Loucy (cell line): ENCODE data around the gene LGALS14.

Experiments used
- H2AFZ ChIP-seq: fragments of 200-600 bp; sonication (generic); 2 replicates; pipeline ENCODE4 v1.6.0; 2016; ENCODE audit warnings: antibody characterized with exemption, mild to moderate bottlenecking, low read length, moderate library complexity
- H3F3A ChIP-seq: fragments of 200-600 bp; 2 replicates; pipeline ENCODE4 v1.6.0; 2016; ENCODE audit warnings: antibody characterized with exemption, low read depth, mild to moderate bottlenecking
- H3K27me3 ChIP-seq: fragments of 200-600 bp; sonication (generic); 2 replicates; pipeline ENCODE4 v1.6.1; 2014; ENCODE audit warnings: low read length, mild to moderate bottlenecking; ENCODE audit not compliant: insufficient read depth, poor library complexity, severe bottlenecking
- H3K36me3 ChIP-seq: fragments of 200-600 bp; sonication (generic); 2 replicates; pipeline ENCODE4 v1.6.1; 2016; ENCODE audit warnings: low read length; ENCODE audit not compliant: insufficient read depth
- H3K4me1 ChIP-seq: fragments of 200-600 bp; sonication (generic); 2 replicates; pipeline ENCODE4 v1.5.1; 2014; ENCODE audit warnings: low read length, mild to moderate bottlenecking; ENCODE audit not compliant: insufficient read depth, poor library complexity, severe bottlenecking
- H3K4me2 ChIP-seq: fragments of 200-600 bp; sonication (generic); 2 replicates; pipeline ENCODE4 v1.6.0; 2014; ENCODE audit warnings: antibody characterized with exemption, low read length, low read depth, mild to moderate bottlenecking; ENCODE audit not compliant: poor library complexity, severe bottlenecking
- H3K4me3 ChIP-seq: fragments of 200-600 bp; sonication (generic); 2 replicates; pipeline ENCODE4 v1.5.1; 2014; ENCODE audit warnings: low read length, mild to moderate bottlenecking, mixed read lengths; ENCODE audit not compliant: poor library complexity, severe bottlenecking
- H3K79me2 ChIP-seq: fragments of 200-600 bp; sonication (generic); 2 replicates; pipeline ENCODE4 v1.6.1; 2014; ENCODE audit warnings: low read length; ENCODE audit not compliant: insufficient read depth
- H3K9ac ChIP-seq: fragments of 200-600 bp; sonication (generic); 2 replicates; pipeline ENCODE4 v1.6.0; 2014; ENCODE audit warnings: mild to moderate bottlenecking, low read depth, low read length, moderate library complexity; ENCODE audit not compliant: poor library complexity, severe bottlenecking
- H3K9me2 ChIP-seq: fragments of 200-600 bp; sonication (generic); replicated peaks from 2 replicates; pipeline ENCODE4 v1.6.1; 2016; ENCODE audit warnings: low read depth, low read length, mixed read lengths
- H3K9me3 ChIP-seq: fragments of 200-600 bp; sonication (generic); 2 replicates; pipeline ENCODE4 v1.6.1; 2014; ENCODE audit warnings: mild to moderate bottlenecking, antibody characterized with exemption, low read length, low read depth; ENCODE audit not compliant: insufficient read depth
- H4K20me1 ChIP-seq: fragments of 200-600 bp; sonication (generic); 2 replicates; pipeline ENCODE4 v1.6.0; 2014; ENCODE audit warnings: antibody characterized with exemption, low read length, mild to moderate bottlenecking; ENCODE audit not compliant: insufficient read depth, poor library complexity, severe bottlenecking
- CTCF ChIP-seq: fragments of 200-600 bp; sonication (generic); conservative IDR thresholded peaks from 2 replicates; pipeline ENCODE4 v1.5.1; 2014; ENCODE audit warnings: mild to moderate bottlenecking, antibody characterized with exemption, low read length
- EZH2phosphoT487 ChIP-seq: fragments of 200-600 bp; IDR thresholded peaks from 2 replicates; pipeline ENCODE4 v1.6.1; 2018; ENCODE audit warnings: antibody characterized with exemption, mild to moderate bottlenecking, moderate library complexity, borderline replicate concordance

LGALS14 gene

GRCh38 chr19:39735688-39736087 lies 31.4 kb downstream of the LGALS14 start:
- no peaks in the 10 kb centered on the region for H3K27me3 ChIP-seq
- H3K4me2 ChIP-seq: no peak overlapping the region
- H3K4me1 ChIP-seq: no peaks in the 10 kb centered on the region
- no peaks in the 10 kb centered on the region for H3K36me3 ChIP-seq
- no peaks in the 10 kb centered on the region for H3K9me2 ChIP-seq
- H2AFZ ChIP-seq: no peak overlapping the region
- H3K9me3 ChIP-seq: no peaks in the 10 kb centered on the region
- TF ChIP-seq CTCF (no peak), EZH2phosphoT487 (no peak)
- H4K20me1 ChIP-seq: no peaks in the 10 kb centered on the region
- H3F3A ChIP-seq: no peaks in the 10 kb centered on the region
- no peak overlapping the region for H3K9ac ChIP-seq
- no peak overlapping the region for H3K4me3 ChIP-seq
- no peaks in the 10 kb centered on the region for H3K79me2 ChIP-seq

- H3K9me2 ChIP-seq: no peaks in the 10 kb centered on the region
- H3K4me1 ChIP-seq: no peaks in the 10 kb centered on the region
- TF ChIP-seq EZH2phosphoT487 (no peak), CTCF (no peak)
- H2AFZ ChIP-seq: no peak overlapping the region
- no peak overlapping the region for H3K4me2 ChIP-seq
- no peak overlapping the region for H3K4me3 ChIP-seq
- no peaks in the 10 kb centered on the region for H3F3A ChIP-seq
- H3K79me2 ChIP-seq: no peaks in the 10 kb centered on the region
- no peaks in the 10 kb centered on the region for H3K36me3 ChIP-seq
- no peaks in the 10 kb centered on the region for H3K9me3 ChIP-seq
- H3K9ac ChIP-seq: no peak overlapping the region
- no peaks in the 10 kb centered on the region for H3K27me3 ChIP-seq
- no peaks in the 10 kb centered on the region for H4K20me1 ChIP-seq
Observed at GRCh38 chr19:39736088-39736487, 31.8 kb downstream of the LGALS14 start.

- no peak overlapping the region for H2AFZ ChIP-seq
- no peak overlapping the region for H3K4me3 ChIP-seq
- no peaks in the 10 kb centered on the region for H3K4me1 ChIP-seq
- H3F3A ChIP-seq: no peaks in the 10 kb centered on the region
- no peak overlapping the region for H3K9ac ChIP-seq
- no peaks in the 10 kb centered on the region for H3K27me3 ChIP-seq
- H4K20me1 ChIP-seq: no peaks in the 10 kb centered on the region
- no peak for TF ChIP-seq EZH2phosphoT487
- TF ChIP-seq CTCF: no peak
- H3K9me2 ChIP-seq: no peaks in the 10 kb centered on the region
- no peak overlapping the region for H3K4me2 ChIP-seq
- no peaks in the 10 kb centered on the region for H3K79me2 ChIP-seq
- no peaks in the 10 kb centered on the region for H3K36me3 ChIP-seq
- no peaks in the 10 kb centered on the region for H3K9me3 ChIP-seq
Observed at GRCh38 chr19:39737351-39737750, 33.1 kb downstream of the LGALS14 start.
